Fibroblast of skin of left biceps (primary cell): ENCODE results near the gene KCNIP1.

Source experiments
- DNase-seq, 2 experiments: peaks; one replicate each; pipeline ENCODE4 v3.0.0-alpha.2; 2013; ENCODE audit warnings: low read depth in 2 of 2

Gene KCNIP1

GRCh38 chr5:170503990-170504596, at the start of gene KCNIP1:
TSS of gene KCNIP1 (plus strand) at chr5:170504020.
- DNase-seq, result no peak

- no peak for DNase-seq
Observed at GRCh38 chr5:170463426-170463825, 40.4 kb upstream of the KCNIP1 start.

DNA sequence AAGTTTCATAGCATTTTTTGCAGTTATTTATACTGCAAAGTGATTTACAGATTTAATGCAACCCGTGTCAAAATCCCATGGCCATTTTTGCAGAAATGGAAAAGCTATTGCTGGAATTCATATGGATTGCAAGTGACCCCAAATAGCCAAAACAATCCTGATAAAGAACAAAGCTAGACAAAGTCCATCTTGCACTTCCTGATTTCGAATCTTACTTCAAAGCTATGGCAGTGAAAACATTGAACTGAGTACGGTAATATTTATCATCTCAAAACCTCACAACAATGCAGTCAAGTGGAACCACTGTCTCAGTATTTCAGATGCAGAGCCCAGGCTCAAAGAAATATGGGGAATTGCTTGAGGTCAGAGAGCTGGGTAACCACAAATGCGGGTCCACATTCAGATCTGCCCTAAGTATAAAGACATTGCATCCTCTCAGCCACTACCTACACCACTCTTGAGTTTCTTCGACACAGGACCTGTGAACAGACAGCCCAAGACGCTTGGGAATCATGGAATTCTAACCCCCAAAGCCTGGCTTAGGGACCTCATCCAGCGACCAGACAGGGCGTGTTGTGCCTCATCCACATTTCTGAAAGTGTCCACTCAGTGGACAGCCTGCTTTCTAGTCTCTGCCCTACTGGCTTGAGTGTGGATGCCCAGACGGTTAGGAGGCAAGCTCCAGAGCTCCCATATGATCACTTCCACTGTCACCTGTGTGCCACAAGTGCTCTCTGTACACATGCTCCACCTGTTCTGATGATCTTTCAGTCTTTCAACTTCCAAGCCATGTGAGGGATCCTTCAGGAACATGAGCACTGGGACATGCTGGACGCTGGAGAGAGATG, 39.3 kb upstream of the KCNIP1 start:
- no peak for DNase-seq

DNA sequence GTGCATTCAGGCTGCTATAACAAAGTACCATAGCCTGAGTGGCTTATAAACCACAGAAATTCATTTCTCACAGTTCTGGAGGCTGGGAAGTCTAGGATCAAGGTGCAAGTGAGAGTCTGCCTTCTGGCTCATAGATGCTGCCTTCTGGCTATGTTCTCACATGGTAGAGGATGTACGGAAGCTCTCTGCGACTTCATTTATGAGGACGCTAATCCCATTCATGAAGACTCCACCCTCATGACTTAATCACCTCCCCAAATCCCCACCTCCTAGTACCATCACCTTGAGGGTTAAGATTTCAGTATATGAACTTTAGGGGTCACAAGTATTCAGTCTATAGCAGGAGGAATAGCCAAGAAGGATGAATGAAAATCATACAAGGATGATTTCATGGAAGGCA, 37.3 kb upstream of the KCNIP1 start:
- no peak for DNase-seq

DNA sequence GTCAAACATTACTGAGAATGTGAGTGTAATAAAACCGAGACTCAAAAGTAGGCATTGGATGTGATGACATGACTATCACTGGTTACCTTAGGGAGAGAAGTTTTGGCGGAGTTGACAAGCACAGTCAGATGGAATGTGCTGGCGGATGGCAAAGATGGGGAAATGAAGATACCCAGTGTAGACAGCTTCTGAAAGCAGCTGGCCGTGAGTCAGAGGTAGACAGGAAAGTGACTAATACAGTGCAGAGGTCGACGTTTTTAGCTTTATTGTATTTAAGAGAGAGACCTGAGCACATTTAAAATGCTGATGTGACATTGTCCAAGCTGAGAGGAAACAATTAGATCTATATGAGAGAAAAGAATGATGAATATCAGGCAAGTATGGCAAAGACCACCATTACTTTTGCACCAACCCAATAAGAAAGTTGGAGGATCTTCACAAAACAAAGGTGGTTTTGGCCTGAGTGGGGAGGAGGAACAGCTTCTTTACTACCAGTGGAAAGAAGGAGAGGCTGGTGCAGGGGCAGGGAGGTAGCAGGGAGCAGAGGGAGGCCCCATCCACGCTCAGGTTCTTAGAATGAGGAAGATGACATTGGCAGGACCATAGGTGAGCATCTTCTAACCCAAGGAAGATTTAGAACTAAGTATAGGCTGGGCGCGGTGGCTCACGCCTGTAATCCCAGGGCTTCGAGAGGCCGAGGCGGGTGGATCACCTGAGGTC, 36.7 kb upstream of the KCNIP1 start:
- peak; percentile 55 to 60 for DNase-seq

DNA sequence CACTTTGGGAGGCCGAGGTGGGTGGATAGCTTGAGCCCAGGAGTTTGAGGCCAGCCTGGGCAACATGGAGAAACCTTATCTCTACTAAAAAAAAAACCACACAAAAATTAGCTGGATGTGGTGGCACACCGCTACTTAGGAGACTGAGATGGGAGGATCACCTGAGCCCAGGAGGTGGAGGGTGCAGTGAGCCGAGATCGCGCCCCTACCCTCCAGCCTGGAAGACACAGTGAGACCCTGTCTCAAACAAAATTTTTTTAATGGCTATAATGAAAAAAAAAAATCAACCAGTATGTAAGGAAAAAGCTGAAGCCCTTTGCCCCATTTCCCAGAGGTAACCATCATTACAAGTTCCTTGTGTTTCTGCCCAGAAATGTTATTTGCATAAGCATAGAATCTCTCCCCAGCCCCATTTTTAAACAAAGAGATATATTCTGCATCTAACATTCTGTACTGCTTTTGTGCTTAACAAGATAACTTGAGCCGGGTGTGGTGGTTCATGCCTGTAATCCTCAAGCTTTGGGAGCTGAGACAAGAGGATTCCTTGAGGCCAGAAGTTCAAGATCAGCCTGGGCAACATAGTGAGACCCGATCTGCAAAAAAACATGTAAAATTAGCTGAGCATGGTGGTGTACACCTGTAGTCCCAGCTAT, 35.1 kb upstream of the KCNIP1 start:
- no peak for DNase-seq

- DNase-seq, result no peak
Observed at GRCh38 chr5:170469414-170469813, 34.4 kb upstream of the KCNIP1 start.

- no peak for DNase-seq
Observed at GRCh38 chr5:170470275-170470674, 33.5 kb upstream of the KCNIP1 start.

DNA sequence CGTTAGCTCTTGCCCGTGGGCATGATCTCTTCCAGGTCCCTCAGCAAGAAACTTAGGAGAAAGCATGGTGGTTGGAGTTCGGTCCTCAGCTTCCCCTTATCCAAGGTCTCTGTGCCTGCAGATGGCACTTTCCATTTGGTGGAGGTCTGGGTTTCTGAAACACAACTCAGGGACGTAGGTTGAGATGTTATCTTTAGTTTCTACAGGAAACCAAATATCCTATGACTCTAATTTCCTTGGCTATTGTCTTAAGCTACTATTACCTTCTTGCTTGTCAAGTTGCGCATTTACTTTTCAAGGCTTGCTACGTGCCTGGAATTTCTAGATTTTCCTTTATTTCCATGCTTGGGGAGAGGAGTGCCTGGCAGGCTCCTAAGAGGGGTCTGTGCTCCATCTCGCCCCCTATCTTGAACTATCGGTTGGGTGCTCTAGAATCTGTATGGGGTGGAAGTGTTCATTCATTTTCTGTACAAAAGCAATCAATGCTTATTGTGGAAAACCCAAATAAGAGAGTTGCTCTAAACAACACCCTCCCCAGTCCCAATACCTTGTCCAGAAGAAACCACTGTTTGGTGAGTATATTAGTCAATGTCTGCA, 32.9 kb upstream of the KCNIP1 start:
- no peak for DNase-seq

DNA sequence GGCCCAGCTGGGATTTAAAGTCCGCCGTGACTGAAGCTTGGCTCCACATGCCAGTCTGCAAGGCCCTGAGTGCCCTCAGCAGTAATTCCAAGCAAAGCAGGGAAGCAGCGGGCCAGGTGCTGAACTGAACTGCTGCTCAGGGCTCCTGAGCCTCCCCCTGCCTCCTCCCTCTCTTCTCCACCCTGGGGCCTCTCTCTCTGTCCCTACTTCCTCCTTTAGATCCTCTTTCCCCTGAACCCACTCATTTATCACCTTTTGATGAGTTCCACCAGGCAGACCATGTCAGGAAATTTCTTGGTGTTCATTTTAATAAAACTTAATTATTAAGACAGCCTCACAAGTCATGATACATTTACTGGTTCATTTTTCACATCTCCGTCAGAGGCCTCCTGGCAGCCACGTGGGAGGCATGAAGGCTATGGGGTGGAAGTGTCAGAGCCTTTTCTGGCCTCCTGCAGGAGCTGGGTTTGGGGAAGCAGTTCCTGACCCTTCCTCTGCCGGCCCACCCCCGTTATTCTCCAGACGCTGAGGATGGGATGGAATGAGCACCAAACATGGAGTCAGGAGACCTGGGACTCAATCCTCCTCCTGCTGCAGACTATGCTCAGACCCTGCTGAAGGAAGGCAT, 32.2 kb upstream of the KCNIP1 start:
- no peak for DNase-seq

DNA sequence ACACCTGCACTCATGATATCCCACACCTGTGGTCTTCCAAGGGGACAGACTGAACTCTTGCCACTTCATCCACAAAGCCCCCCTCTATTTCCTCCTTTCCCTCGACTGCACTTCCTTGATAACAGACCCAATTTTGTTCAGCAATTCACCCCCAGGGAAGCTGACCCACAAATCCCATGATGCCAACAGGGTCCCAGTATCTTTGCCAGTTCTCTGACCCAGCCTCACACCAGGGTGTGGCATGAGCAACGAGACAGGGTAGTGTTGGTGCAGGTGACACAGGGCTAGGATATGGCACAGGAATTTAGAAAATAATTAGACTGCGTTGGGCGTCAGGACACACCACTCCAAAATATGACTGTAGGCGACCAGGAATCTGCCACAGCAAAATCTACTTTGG, 30.2 kb upstream of the KCNIP1 start:
- no peak for DNase-seq

DNA sequence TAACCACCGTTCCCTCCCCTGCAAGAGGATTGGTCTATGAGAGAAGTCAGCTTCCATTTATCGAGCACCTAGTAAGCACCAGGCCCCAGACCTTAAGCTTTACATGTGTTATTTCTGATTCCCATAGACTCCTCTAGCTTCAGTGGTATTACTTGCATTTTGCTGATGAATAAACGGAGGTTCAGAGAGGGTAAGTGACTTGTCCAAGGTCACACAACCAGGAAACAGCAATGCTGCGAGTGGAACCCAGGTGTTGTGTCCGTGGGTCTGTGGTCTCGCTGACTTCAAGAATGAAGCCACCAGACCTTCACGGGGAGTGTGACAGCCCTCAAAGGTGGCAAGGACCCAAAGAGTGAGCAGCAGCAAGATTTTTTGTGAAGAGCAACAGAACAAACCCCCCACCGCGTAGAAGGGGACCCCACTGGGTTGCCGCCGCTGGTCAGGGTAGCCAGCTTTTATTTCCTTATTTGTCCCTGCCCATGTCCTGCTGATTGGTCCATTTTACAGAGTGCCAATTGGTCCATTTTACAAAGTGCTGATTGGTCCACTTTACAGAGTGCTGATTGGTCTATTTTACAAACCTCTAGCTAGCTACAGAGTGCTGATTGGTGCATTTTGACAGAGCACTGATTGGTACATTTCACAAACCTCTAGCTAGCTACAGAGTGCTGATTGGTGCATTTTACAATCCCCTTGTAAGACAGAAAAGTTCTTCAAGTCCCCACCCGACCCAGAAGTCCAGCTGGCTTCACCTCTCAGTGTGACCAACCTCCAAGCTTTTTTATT, 29.1 kb upstream of the KCNIP1 start:
- no peak for DNase-seq

- no peak for DNase-seq
Observed at GRCh38 chr5:170475294-170476000, 28.4 kb upstream of the KCNIP1 start.

- no peak for DNase-seq
Observed at GRCh38 chr5:170476704-170477103, 27.1 kb upstream of the KCNIP1 start.

DNA sequence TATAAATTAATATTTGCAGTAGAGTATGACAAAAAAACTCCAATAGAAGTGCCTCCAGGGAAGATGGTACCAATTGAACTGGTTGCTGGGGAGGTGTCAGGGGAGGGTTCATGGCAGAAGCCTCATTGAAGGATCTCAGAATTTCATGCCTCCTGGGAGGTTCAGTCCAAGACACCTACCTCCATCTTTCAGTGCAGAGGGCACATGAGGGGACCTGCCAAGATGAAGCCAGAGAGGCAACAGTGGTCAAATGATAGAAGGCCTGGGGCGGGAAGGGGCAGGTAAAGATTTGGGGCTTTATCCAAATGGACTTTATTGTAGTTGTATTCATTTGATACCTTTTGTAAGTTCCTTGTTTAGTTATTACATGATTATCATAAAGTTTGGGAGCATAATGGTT, 25.9 kb upstream of the KCNIP1 start:
- DNase-seq, result no peak

GRCh38 chr5:170478306-170478705, 25.5 kb upstream of the KCNIP1 start:
- no peak for DNase-seq

- no peak for DNase-seq
Observed at GRCh38 chr5:170479484-170479883, 24.3 kb upstream of the KCNIP1 start.

DNA sequence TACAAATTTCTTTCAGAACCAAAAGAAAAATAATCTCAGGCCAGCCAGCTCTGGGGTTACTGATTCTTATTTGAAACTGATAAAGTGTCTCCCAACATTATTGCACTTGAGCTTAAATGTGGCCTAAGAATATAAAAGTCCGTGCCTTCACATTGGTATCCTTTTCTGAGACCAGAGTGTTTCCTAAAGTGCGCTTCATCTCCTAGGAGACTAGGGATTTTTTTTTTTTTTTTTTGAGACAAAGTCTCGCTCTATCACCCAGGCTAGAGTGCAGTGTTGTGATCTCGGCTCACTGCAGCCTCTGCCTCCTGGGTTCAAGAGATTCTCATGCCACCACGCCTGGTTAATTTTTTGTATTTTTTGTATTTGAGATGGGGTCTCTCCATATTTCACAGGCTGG, 23.6 kb upstream of the KCNIP1 start:
- no peak for DNase-seq

DNA sequence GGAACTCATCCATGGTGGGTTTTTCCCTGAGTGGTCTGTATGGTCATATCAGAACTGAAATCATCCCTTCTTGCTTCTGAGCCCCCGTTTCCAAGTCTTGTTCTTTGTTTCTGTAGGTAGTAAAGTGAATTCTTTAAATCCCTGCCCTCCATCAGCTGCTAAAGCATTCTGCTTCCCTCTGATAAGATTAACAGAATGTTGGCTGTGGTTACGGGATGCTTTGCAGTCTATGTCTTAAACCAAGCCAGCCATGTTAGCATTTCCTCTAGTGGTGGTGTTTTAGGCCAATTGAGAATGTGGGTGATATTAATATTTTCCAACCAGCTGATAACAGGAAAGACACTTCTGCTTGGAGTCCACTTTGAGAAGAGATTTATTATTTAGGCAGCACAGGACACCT, 22.0 kb upstream of the KCNIP1 start:
- no peak for DNase-seq

- peak in 1 of 2 experiments; percentile 24 for DNase-seq
Observed at GRCh38 chr5:170482511-170482910, 21.3 kb upstream of the KCNIP1 start.
